Measurements from ENCODE around the gene GBA2. TPM values are rescaled to one million over a fixed set of nuclear protein-coding genes. Genes with fewer than 3 reads are reported as not detected.

The GBA2 gene
- total RNA-seq, 1 donor from 2014 or later, result 84.7 TPM

DNA sequence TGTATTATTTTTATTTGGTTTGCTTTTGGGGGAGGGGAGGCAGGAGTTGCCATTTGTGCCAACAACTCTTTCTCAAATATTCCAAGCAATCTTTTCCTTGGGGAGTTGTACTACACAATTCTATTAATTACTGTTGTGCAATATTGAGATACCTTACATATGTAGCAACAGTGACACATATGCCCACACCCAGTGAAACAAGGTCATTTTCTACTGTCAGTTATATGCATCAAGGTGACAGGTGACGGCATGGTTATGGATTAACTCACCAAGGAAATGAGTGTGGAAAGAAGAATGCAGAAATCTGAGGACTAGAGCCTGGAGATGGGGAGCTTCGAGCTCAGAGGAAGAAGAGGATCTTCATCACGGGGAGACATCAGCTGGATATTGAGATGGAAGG, 22.9 kb upstream of the GBA2 start:
- TF ChIP-seq, protein P1, sequence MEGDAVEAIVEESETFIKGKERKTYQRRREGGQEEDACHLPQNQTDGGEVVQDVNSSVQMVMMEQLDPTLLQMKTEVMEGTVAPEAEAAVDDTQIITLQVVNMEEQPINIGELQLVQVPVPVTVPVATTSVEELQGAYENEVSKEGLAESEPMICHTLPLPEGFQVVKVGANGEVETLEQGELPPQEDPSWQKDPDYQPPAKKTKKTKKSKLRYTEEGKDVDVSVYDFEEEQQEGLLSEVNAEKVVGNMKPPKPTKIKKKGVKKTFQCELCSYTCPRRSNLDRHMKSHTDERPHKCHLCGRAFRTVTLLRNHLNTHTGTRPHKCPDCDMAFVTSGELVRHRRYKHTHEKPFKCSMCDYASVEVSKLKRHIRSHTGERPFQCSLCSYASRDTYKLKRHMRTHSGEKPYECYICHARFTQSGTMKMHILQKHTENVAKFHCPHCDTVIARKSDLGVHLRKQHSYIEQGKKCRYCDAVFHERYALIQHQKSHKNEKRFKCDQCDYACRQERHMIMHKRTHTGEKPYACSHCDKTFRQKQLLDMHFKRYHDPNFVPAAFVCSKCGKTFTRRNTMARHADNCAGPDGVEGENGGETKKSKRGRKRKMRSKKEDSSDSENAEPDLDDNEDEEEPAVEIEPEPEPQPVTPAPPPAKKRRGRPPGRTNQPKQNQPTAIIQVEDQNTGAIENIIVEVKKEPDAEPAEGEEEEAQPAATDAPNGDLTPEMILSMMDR (IDR thresholded peaks at IDR 0.05; ENCODE audit: unreplicated experiment), result no peak
- H3K27ac Mint-ChIP-seq, result no peak overlapping the region
- H3K9me3 Mint-ChIP-seq, result no peaks in the 10 kb centered on the region
- no peak for DNase-seq (ENCODE audit: low spot score in 2 of 2, unreplicated experiment in 2 of 2)
- no peaks in the 10 kb centered on the region for H3K27me3 Mint-ChIP-seq (ENCODE audit: low read depth)
- H3K4me1 Mint-ChIP-seq, result peaks cover 8% of the 10 kb centered on the region
- H3K4me3 Mint-ChIP-seq, result no peak overlapping the region
- H3K36me3 Mint-ChIP-seq, result no peaks in the 10 kb centered on the region

DNA sequence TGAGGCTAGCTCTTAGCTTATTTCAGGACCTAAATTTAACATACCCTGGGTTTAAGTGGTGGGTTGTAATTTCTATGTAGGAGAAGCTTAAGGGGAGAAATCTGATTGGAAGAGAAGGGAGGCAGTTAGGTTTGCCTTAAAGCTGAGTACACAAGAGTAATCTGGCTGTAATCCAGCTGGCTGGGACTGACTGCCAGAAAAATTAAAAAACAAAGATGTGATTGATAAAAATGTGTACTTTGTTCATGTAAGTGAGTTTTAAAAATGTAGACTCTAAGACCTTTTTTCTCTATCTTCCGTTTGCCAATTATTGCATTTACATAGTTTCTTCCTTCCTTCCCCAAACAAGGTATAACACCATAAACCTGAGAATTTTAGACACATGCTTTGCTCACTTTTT, 22.5 kb upstream of the GBA2 start:
- TF ChIP-seq, protein P1 (IDR thresholded peaks at IDR 0.05; ENCODE audit: unreplicated experiment), result no peak
- no peaks in the 10 kb centered on the region for H3K36me3 Mint-ChIP-seq
- H3K4me3 Mint-ChIP-seq, result no peak overlapping the region
- DNase-seq (ENCODE audit: low spot score in 2 of 2, unreplicated experiment in 2 of 2), result no peak
- no peak overlapping the region for H3K27ac Mint-ChIP-seq
- H3K9me3 Mint-ChIP-seq, result no peaks in the 10 kb centered on the region
- no peaks in the 10 kb centered on the region for H3K27me3 Mint-ChIP-seq (ENCODE audit: low read depth)
- peaks cover 8% of the 10 kb centered on the region for H3K4me1 Mint-ChIP-seq

DNA sequence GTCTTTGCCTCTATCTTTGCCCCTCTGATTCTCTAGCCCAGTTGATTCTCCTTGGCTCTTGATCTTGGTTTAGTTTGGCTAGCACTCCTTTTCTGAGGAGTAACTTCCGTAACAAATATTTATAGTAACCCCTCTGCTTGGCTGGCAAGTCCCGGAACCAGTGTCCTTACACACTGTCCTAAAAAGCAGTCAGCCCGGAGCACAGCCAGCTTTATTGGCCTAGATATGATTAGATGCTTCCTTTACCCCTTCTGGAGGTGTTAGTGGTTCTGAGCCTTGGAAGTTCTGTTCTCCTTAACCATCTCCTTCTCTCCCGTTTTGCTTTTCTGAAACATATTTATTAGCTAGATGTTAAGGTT, 22.0 kb upstream of the GBA2 start:
- H3K36me3 Mint-ChIP-seq, result no peaks in the 10 kb centered on the region
- H3K27me3 Mint-ChIP-seq (ENCODE audit: low read depth), result no peaks in the 10 kb centered on the region
- no peak overlapping the region for H3K4me3 Mint-ChIP-seq
- DNase-seq (ENCODE audit: low spot score in 2 of 2, unreplicated experiment in 2 of 2), result no peak
- peaks cover 6% of the 10 kb centered on the region for H3K4me1 Mint-ChIP-seq
- TF ChIP-seq, protein P1 (IDR thresholded peaks at IDR 0.05; ENCODE audit: unreplicated experiment), result no peak
- H3K9me3 Mint-ChIP-seq, result no peaks in the 10 kb centered on the region
- no peak overlapping the region for H3K27ac Mint-ChIP-seq

DNA sequence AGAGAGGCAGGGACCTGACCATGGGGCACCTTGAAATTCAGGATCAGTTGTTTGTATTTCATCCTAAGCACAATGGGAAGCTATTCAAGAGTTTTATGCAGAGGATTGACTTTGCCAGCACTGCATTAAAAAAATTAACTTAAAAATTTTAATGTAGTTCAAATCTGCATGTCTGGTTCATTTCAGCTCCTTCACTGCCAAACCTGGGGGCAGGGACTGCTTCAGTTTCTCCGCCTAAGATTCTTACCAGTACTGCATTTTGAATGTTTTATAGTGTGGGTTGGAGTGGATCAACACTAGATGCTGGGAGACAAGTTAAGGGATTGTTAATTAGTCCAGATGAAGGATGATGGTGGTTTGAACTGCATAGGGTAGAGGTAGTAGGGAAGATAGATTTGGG, 20.7 kb upstream of the GBA2 start:
- H3K9me3 Mint-ChIP-seq, result no peaks in the 10 kb centered on the region
- H3K4me1 Mint-ChIP-seq, result no peaks in the 10 kb centered on the region
- TF ChIP-seq, protein P1 (IDR thresholded peaks at IDR 0.05; ENCODE audit: unreplicated experiment), result no peak
- no peak overlapping the region for H3K4me3 Mint-ChIP-seq
- H3K27me3 Mint-ChIP-seq (ENCODE audit: low read depth), result no peaks in the 10 kb centered on the region
- H3K36me3 Mint-ChIP-seq, result no peaks in the 10 kb centered on the region
- no peak for DNase-seq (ENCODE audit: low spot score in 2 of 2, unreplicated experiment in 2 of 2)
- no peak overlapping the region for H3K27ac Mint-ChIP-seq

DNA sequence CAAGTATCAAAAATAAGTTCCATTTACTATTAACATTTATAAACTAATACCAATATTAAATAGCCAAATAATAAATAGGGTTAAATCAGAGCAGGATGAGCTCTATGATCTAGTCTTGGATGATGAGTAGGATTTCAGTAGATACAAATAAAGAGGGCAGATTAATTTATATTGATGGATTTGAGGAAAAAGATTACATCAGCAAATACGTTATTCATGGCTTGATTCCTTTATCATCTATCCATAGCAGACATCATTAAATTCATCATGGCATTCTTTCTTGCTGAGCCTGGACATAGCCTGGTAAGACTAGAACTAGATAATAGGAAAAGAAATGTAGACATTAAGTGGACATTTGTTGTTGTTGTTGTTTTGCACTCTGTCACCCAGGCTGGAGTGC, 18.4 kb upstream of the GBA2 start:
- TF ChIP-seq, protein P1 (IDR thresholded peaks at IDR 0.05; ENCODE audit: unreplicated experiment), result no peak
- Mint-ChIP-seq H3K36me3 (no peaks in the 10 kb centered on the region), H3K4me3 (no peak overlapping the region), H3K9me3 (no peaks in the 10 kb centered on the region), H3K27ac (no peak overlapping the region), H3K4me1 (no peaks in the 10 kb centered on the region), H3K27me3 (ENCODE audit: low read depth) (no peaks in the 10 kb centered on the region)
- DNase-seq (ENCODE audit: low spot score in 2 of 2, unreplicated experiment in 2 of 2), result no peak

DNA sequence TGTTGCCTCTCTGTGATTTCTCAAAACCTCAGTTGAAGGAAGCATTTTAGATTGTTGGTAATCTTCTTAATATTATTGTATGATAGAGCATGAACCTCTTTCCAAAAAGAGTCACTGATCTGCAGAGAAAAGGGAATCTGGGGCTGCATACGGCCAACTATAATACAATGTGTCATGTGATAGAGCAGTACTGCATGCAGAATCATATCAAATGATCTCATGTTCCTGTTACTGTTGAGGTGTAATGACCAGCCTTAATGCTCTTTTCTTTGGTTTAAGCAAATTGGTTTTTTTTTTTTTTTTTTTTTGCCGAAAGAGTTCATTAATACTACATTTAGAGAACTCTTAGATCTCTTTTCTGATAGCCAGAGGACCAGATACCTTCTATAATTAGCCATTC, 18.0 kb upstream of the GBA2 start:
- H3K4me1 Mint-ChIP-seq, result no peaks in the 10 kb centered on the region
- DNase-seq (ENCODE audit: low spot score in 2 of 2, unreplicated experiment in 2 of 2), result no peak
- no peak overlapping the region for H3K27ac Mint-ChIP-seq
- H3K27me3 Mint-ChIP-seq (ENCODE audit: low read depth), result no peaks in the 10 kb centered on the region
- no peak overlapping the region for H3K4me3 Mint-ChIP-seq
- TF ChIP-seq, protein P1 (IDR thresholded peaks at IDR 0.05; ENCODE audit: unreplicated experiment), result no peak
- H3K36me3 Mint-ChIP-seq, result no peaks in the 10 kb centered on the region
- no peaks in the 10 kb centered on the region for H3K9me3 Mint-ChIP-seq

Data from mesothelial cell of epicardium (in vitro differentiated cells).